Rectal smooth muscle tissue (tissue), 1 donor: ENCODE data around the gene ZSWIM8.

Experiments
- H3K27ac ChIP-seq: one replicate; pipeline ENCODE4 v1.7.0; 2013; ENCODE audit warnings: low read depth, low read length, inconsistent platforms
- H3K27me3 ChIP-seq: one replicate; pipeline ENCODE4 v1.7.0; 2013; ENCODE audit warnings: low read length; ENCODE audit not compliant: control insufficient read depth, insufficient read depth
- H3K36me3 ChIP-seq: one replicate; pipeline ENCODE4 v1.7.0; 2013; ENCODE audit warnings: low read length; ENCODE audit not compliant: control insufficient read depth, insufficient read depth
- H3K4me1 ChIP-seq: one replicate; pipeline ENCODE4 v1.7.0; 2013; ENCODE audit warnings: low read length; ENCODE audit not compliant: control insufficient read depth, insufficient read depth
- H3K4me3 ChIP-seq: one replicate; pipeline ENCODE4 v1.7.0; 2013; ENCODE audit warnings: low read length
- H3K9ac ChIP-seq: one replicate; pipeline ENCODE4 v1.7.0; 2013; ENCODE audit warnings: low read length

The ZSWIM8 gene

GRCh38 chr10:73759512-73760115 lies 25.8 kb upstream of the ZSWIM8 start:
- Histone ChIP-seq H3K27me3 (no peaks in the 10 kb centered on the region), H3K36me3 (peaks cover 41% of the 10 kb centered on the region), H3K4me1 (no peaks in the 10 kb centered on the region), H3K4me3 (no peak overlapping the region), H3K27ac (no peak overlapping the region), H3K9ac (no peak overlapping the region)

- Histone ChIP-seq H3K4me1 (no peaks in the 10 kb centered on the region), H3K27me3 (no peaks in the 10 kb centered on the region), H3K4me3 (no peak overlapping the region), H3K27ac (no peak overlapping the region), H3K36me3 (peaks cover 61% of the 10 kb centered on the region), H3K9ac (no peak overlapping the region)
Measured at GRCh38 chr10:73761781-73762180, 23.6 kb upstream of the ZSWIM8 start.

GRCh38 chr10:73762915-73763314 lies 22.5 kb upstream of the ZSWIM8 start:
- H3K27ac ChIP-seq = no peak overlapping the region
- H3K4me1 ChIP-seq = no peaks in the 10 kb centered on the region
- no peak overlapping the region for H3K4me3 ChIP-seq
- H3K36me3 ChIP-seq = peaks cover 69% of the 10 kb centered on the region
- no peak overlapping the region for H3K9ac ChIP-seq
- H3K27me3 ChIP-seq = no peaks in the 10 kb centered on the region

- H3K36me3 ChIP-seq = peaks cover 72% of the 10 kb centered on the region
- no peak overlapping the region for H3K9ac ChIP-seq
- H3K4me3 ChIP-seq = no peak overlapping the region
- H3K27me3 ChIP-seq = no peaks in the 10 kb centered on the region
- H3K4me1 ChIP-seq = no peaks in the 10 kb centered on the region
- no peak overlapping the region for H3K27ac ChIP-seq
Measured at GRCh38 chr10:73763343-73763742, 22.1 kb upstream of the ZSWIM8 start.

GRCh38 chr10:73765066-73765465 lies 20.3 kb upstream of the ZSWIM8 start:
- no peak overlapping the region for H3K9ac ChIP-seq
- no peaks in the 10 kb centered on the region for H3K4me1 ChIP-seq
- H3K4me3 ChIP-seq = no peak overlapping the region
- peaks cover 68% of the 10 kb centered on the region for H3K36me3 ChIP-seq
- H3K27ac ChIP-seq = no peak overlapping the region
- H3K27me3 ChIP-seq = no peaks in the 10 kb centered on the region

- Histone ChIP-seq H3K36me3 (peaks cover 51% of the 10 kb centered on the region), H3K27me3 (no peaks in the 10 kb centered on the region), H3K4me3 (no peak overlapping the region), H3K4me1 (peaks cover 9% of the 10 kb centered on the region), H3K27ac (no peak overlapping the region), H3K9ac (no peak overlapping the region)
Measured at GRCh38 chr10:73768881-73769280, 16.5 kb upstream of the ZSWIM8 start.

GRCh38 chr10:73769396-73769795 lies 16.0 kb upstream of the ZSWIM8 start:
- Histone ChIP-seq H3K36me3 (peaks cover 47% of the 10 kb centered on the region), H3K4me1 (peaks cover 12% of the 10 kb centered on the region), H3K9ac (no peak overlapping the region), H3K27ac (no peak overlapping the region), H3K27me3 (no peaks in the 10 kb centered on the region), H3K4me3 (no peak overlapping the region)

- Histone ChIP-seq H3K36me3 (peaks cover 25% of the 10 kb centered on the region), H3K9ac (peak overlapping the region; percentile 58), H3K4me3 (peak overlapping the region; percentile 93)
Measured at GRCh38 chr10:73771722-73772280, 13.6 kb upstream of the ZSWIM8 start.

GRCh38 chr10:73772281-73773151 lies 12.9 kb upstream of the ZSWIM8 start:
- H3K36me3 ChIP-seq = peaks cover 19% of the 10 kb centered on the region
- no peaks in the 10 kb centered on the region for H3K27me3 ChIP-seq
- peak overlapping the region; percentile 96 for H3K27ac ChIP-seq
- H3K4me1 ChIP-seq = peaks cover 17% of the 10 kb centered on the region
- H3K4me3 ChIP-seq = peak overlapping the region; percentile 93
- peak overlapping the region; percentile 78 for H3K9ac ChIP-seq

More at GRCh38 chr10:73771722-73772280, 13.6 kb upstream of the ZSWIM8 start:
- Histone ChIP-seq H3K27ac (peak overlapping the region; percentile 96), H3K4me1 (peaks cover 17% of the 10 kb centered on the region), H3K27me3 (no peaks in the 10 kb centered on the region)

GRCh38 chr10:73773152-73773879 lies 12.1 kb upstream of the ZSWIM8 start:
- H3K9ac ChIP-seq = peak overlapping the region; percentile 78
- peak overlapping the region; percentile 96 for H3K27ac ChIP-seq
- peaks cover 17% of the 10 kb centered on the region for H3K4me1 ChIP-seq
- H3K4me3 ChIP-seq = peak overlapping the region; percentile 93
- peaks cover 14% of the 10 kb centered on the region for H3K36me3 ChIP-seq
- no peaks in the 10 kb centered on the region for H3K27me3 ChIP-seq

- peaks cover 14% of the 10 kb centered on the region for H3K36me3 ChIP-seq
- H3K4me3 ChIP-seq = no peak overlapping the region
- peaks cover 17% of the 10 kb centered on the region for H3K4me1 ChIP-seq
- H3K9ac ChIP-seq = peak overlapping the region; percentile 19
- H3K27me3 ChIP-seq = no peaks in the 10 kb centered on the region
- H3K27ac ChIP-seq = no peak overlapping the region
Measured at GRCh38 chr10:73774637-73775036, 10.8 kb upstream of the ZSWIM8 start.

- peaks cover 18% of the 10 kb centered on the region for H3K4me1 ChIP-seq
- no peak overlapping the region for H3K4me3 ChIP-seq
- H3K27me3 ChIP-seq = no peaks in the 10 kb centered on the region
- H3K36me3 ChIP-seq = no peaks in the 10 kb centered on the region
- H3K27ac ChIP-seq = no peak overlapping the region
- H3K9ac ChIP-seq = no peak overlapping the region
Measured at GRCh38 chr10:73779018-73779417, 6.4 kb upstream of the ZSWIM8 start.
